Measurements from ENCODE around the gene EXOSC10.

DNA sequence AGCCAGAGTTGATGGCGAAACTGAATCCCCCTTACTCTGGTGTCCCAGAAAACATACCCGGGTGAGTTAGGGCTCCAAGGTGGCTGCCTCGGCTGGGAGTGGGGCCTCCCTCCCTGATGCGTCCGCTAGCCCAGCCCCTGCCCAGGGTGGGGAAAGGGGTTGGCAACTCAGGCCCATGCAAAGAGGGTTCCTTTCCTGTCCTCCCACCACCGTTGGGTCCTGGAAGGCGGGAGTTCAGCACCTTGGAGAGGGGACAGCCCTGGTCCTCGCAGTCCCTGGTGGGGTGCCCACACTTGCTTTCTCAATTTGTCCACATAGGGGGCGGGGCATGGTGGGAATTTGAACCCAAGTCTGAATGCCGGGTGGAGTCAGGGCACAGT, 45.9 kb downstream of the EXOSC10 start:
- no peak for TF ChIP-seq POU5F1 (IDR thresholded peaks at IDR 0.05; ENCODE audit: borderline replicate concordance, low read depth, low read length, partially characterized antibody)
- TF ChIP-seq, protein P1, sequence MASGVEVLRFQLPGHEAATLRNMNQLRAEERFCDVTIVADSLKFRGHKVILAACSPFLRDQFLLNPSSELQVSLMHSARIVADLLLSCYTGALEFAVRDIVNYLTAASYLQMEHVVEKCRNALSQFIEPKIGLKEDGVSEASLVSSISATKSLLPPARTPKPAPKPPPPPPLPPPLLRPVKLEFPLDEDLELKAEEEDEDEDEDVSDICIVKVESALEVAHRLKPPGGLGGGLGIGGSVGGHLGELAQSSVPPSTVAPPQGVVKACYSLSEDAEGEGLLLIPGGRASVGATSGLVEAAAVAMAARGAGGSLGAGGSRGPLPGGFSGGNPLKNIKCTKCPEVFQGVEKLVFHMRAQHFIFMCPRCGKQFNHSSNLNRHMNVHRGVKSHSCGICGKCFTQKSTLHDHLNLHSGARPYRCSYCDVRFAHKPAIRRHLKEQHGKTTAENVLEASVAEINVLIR (CRISPR knock-in tag; IDR thresholded peaks at IDR 0.05), result no peak
- TF ChIP-seq MYBL2 (IDR thresholded peaks at IDR 0.05; ENCODE audit: low read depth), result no peak
- TF ChIP-seq MYBL2 (CRISPR knock-in tag; IDR thresholded peaks at IDR 0.05; ENCODE audit: borderline replicate concordance), result no peak
- no peak for TF ChIP-seq ZNF384 (IDR thresholded peaks at IDR 0.05; ENCODE audit: low read depth, low read length)
- TF ChIP-seq, protein P2, sequence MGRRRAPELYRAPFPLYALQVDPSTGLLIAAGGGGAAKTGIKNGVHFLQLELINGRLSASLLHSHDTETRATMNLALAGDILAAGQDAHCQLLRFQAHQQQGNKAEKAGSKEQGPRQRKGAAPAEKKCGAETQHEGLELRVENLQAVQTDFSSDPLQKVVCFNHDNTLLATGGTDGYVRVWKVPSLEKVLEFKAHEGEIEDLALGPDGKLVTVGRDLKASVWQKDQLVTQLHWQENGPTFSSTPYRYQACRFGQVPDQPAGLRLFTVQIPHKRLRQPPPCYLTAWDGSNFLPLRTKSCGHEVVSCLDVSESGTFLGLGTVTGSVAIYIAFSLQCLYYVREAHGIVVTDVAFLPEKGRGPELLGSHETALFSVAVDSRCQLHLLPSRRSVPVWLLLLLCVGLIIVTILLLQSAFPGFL (CRISPR knock-in tag; IDR thresholded peaks at IDR 0.05), result no peak
- TF ChIP-seq, protein P3, sequence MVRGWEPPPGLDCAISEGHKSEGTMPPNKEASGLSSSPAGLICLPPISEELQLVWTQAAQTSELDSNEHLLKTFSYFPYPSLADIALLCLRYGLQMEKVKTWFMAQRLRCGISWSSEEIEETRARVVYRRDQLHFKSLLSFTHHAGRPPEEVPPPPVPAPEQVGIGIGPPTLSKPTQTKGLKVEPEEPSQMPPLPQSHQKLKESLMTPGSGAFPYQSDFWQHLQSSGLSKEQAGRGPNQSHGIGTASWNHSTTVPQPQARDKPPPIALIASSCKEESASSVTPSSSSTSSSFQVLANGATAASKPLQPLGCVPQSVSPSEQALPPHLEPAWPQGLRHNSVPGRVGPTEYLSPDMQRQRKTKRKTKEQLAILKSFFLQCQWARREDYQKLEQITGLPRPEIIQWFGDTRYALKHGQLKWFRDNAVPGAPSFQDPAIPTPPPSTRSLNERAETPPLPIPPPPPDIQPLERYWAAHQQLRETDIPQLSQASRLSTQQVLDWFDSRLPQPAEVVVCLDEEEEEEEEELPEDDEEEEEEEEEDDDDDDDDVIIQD (CRISPR knock-in tag; IDR thresholded peaks at IDR 0.05), result no peak
- TF ChIP-seq KDM4B (IDR thresholded peaks at IDR 0.05; ENCODE audit: borderline replicate concordance in 2 of 2, low read depth in 1 of 2), result no peak
- TF ChIP-seq BDP1 (IDR thresholded peaks at IDR 0.05; ENCODE audit: insufficient read depth, insufficient read length), result no peak
- no peak for TF ChIP-seq SRF (CRISPR knock-in tag; IDR thresholded peaks at IDR 0.05)
- TF ChIP-seq EZH2 (IDR thresholded peaks at IDR 0.05; ENCODE audit: borderline replicate concordance, low read depth, low read length), result no peak
- no peak for TF ChIP-seq TCF7 (IDR thresholded peaks at IDR 0.05; ENCODE audit: borderline replicate concordance)
- no peak for TF ChIP-seq CEBPB (tag; IDR thresholded peaks at IDR 0.05)

Data from K562 (cell line).